HAP-1 (cell line): ENCODE data around the gene STK39.

Experiments used
- DNase-seq, 2 experiments: peaks; one replicate each; pipeline ENCODE4 v3.0.0-alpha.2; 2016 to 2020; ENCODE audit warnings: low spot score in 2 of 2
- H3K27me3 ChIP-seq: fragments of 250-450 bp; sonication (Bioruptor Pico); 2 replicates; pipeline ENCODE4 v1.5.1; 2020; ENCODE audit warnings: low read depth, mild to moderate bottlenecking, moderate library complexity
- H3K36me3 ChIP-seq: fragments of 250-450 bp; sonication (Bioruptor Pico); replicated peaks from 2 replicates; pipeline ENCODE4 v1.5.1; 2020; ENCODE audit warnings: mild to moderate bottlenecking
- H3K4me1 ChIP-seq: fragments of 250-450 bp; sonication (Bioruptor Pico); 2 replicates; pipeline ENCODE4 v1.5.1; 2020; ENCODE audit warnings: mild to moderate bottlenecking
- H3K4me3 ChIP-seq: fragments of 250-450 bp; sonication (Bioruptor Pico); 2 replicates; pipeline ENCODE4 v1.5.1; 2020; ENCODE audit warnings: mild to moderate bottlenecking, moderate library complexity
- H3K9me3 ChIP-seq: fragments of 250-450 bp; sonication (Bioruptor Pico); 2 replicates; pipeline ENCODE4 v1.5.1; 2020; ENCODE audit warnings: mild to moderate bottlenecking, moderate library complexity
- in situ Hi-C: fragments of 300-500 bp; cut with MboI; formaldehyde crosslinking; loops from 3 replicates; pipeline ENCODE4 v1.14.3; 2020; ENCODE audit warnings: low sequenced_read_pairs, inconsistent platforms, mixed read lengths

The STK39 gene

GRCh38 chr2:168233726-168234406 lies 13.5 kb downstream of the STK39 start:
- Histone ChIP-seq H3K4me3 (no peak overlapping the region), H3K27me3 (no peaks in the 10 kb centered on the region), H3K4me1 (no peaks in the 10 kb centered on the region), H3K36me3 (no peaks in the 10 kb centered on the region), H3K9me3 (no peaks in the 10 kb centered on the region)
- in situ Hi-C loops: no loop called here
- DNase-seq: no peak

DNA sequence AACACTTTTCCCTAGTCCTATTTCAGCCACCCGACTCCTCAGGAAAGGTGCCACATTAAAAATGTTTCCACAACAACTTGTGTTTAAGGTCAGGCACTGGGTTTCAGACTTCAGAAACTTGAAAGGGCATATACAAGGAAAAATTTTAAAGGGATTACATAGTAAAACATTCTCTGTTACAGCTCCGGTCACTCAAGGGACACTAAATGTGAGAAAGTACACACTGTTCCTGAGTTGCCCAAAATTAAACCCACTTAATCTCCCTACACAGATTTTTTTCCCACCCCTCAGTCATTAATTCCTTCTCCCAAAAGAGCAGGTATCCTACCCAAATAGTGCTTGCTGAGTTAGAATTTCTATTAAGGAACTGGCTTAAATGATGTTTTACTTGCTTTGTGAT lies 14.2 kb downstream of the STK39 start:
- H3K9me3 ChIP-seq: no peaks in the 10 kb centered on the region
- no peak for DNase-seq
- no peak overlapping the region for H3K4me3 ChIP-seq
- no peaks in the 10 kb centered on the region for H3K27me3 ChIP-seq
- H3K4me1 ChIP-seq: no peaks in the 10 kb centered on the region
- in situ Hi-C loops: no loop called here
- H3K36me3 ChIP-seq: no peaks in the 10 kb centered on the region

- no peak overlapping the region for H3K4me3 ChIP-seq
- DNase-seq: no peak
- H3K27me3 ChIP-seq: no peaks in the 10 kb centered on the region
- H3K9me3 ChIP-seq: no peaks in the 10 kb centered on the region
- H3K36me3 ChIP-seq: no peaks in the 10 kb centered on the region
- in situ Hi-C loops: no loop called here
- H3K4me1 ChIP-seq: no peaks in the 10 kb centered on the region
Measured at GRCh38 chr2:168231609-168232241, 15.7 kb downstream of the STK39 start.

- H3K36me3 ChIP-seq: no peaks in the 10 kb centered on the region
- H3K4me3 ChIP-seq: no peak overlapping the region
- H3K27me3 ChIP-seq: no peaks in the 10 kb centered on the region
- H3K9me3 ChIP-seq: no peaks in the 10 kb centered on the region
- H3K4me1 ChIP-seq: no peaks in the 10 kb centered on the region
- in situ Hi-C loops: no loop called here
- no peak for DNase-seq
Measured at GRCh38 chr2:168230389-168230788, 17.0 kb downstream of the STK39 start.

DNA sequence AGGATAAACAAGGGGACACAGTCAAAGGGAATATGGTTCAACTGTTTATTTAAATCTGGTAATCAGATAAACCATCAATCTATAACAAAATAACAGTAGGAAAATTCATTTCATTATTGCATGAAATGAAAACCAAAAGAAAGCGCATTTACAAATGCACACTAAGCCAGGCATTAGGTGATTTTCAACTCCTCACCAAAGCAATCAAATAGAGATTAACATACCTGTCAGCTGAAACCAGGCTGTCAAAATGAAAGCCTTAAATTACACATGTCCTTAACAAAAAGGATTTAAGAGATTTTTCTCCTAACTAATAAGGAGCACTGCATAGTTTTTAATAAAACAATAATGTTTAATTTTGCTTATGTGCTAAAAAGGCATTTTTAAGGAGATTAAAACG lies 23.0 kb downstream of the STK39 start:
- Histone ChIP-seq H3K4me1 (peaks cover 14% of the 10 kb centered on the region), H3K9me3 (no peaks in the 10 kb centered on the region), H3K4me3 (no peak overlapping the region), H3K27me3 (no peaks in the 10 kb centered on the region), H3K36me3 (no peaks in the 10 kb centered on the region)
- DNase-seq: peak in 1 of 2 experiments; percentile 49
- in situ Hi-C loops: no loop called here

DNA sequence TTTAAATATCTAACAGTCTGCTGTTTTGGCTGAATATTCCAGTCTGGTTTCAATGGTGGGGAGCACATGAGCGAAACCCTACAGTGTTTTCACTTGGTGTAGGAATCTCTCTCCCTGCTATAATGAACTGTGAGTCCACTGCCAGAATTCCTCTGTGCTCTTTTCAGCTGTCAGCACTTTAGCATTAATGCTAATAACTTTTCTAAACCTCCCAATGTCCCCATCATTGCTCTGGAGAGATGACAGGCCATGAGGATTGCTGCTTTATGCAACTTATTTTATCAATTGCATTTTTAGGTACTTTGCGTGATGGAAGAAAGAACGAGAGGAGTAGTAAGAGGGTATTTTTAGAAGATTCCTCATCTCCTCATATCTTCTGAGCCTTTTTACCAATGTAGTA lies 25.3 kb downstream of the STK39 start:
- Histone ChIP-seq H3K27me3 (no peaks in the 10 kb centered on the region), H3K36me3 (no peaks in the 10 kb centered on the region), H3K4me1 (peaks cover 14% of the 10 kb centered on the region), H3K4me3 (no peak overlapping the region), H3K9me3 (no peaks in the 10 kb centered on the region)
- DNase-seq: no peak
- in situ Hi-C loops: no loop called here

- DNase-seq: no peak
- no peaks in the 10 kb centered on the region for H3K9me3 ChIP-seq
- no peaks in the 10 kb centered on the region for H3K27me3 ChIP-seq
- in situ Hi-C loops: no loop called here
- no peaks in the 10 kb centered on the region for H3K36me3 ChIP-seq
- peaks cover 14% of the 10 kb centered on the region for H3K4me1 ChIP-seq
- H3K4me3 ChIP-seq: no peak overlapping the region
Measured at GRCh38 chr2:168220965-168221819, 26.2 kb downstream of the STK39 start.

GRCh38 chr2:168217920-168218319 lies 29.5 kb downstream of the STK39 start:
- Histone ChIP-seq H3K4me1 (no peaks in the 10 kb centered on the region), H3K4me3 (no peak overlapping the region), H3K27me3 (no peaks in the 10 kb centered on the region), H3K9me3 (no peaks in the 10 kb centered on the region), H3K36me3 (no peaks in the 10 kb centered on the region)
- DNase-seq: no peak
- in situ Hi-C loops: no loop called here

DNA sequence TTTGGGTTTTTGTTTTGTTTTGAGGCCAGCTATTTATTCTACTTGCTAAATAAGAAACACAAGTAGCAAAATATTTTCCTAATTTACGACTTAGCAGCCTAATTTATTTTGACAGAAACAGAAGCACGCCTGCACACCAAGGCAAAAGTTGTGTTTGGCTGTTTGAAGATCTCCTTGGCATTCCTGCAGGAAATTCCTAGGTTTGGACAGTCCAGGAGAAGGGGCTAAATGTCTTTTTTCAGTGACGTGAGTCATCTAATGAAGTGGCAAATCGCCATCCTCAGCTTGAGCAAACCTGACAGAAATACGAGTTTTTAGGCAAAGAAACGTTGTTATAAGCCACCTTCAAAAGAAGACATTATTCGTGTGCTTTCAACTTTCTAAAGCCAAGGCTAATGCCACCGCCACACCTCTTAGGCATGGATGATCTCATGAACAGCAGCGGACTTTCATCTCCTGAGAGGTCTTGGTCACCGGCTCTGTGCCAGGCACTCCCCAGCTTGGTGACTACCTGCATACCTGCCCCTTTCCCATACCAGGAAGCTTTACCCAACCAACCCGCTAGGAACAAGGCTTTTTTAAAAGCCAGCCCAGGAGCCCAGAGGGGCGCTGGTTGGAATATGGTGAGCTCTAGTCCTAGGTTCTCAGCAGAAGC lies 30.9 kb downstream of the STK39 start:
- no peak for DNase-seq
- H3K4me3 ChIP-seq: no peak overlapping the region
- no peaks in the 10 kb centered on the region for H3K27me3 ChIP-seq
- in situ Hi-C loops: no loop called here
- no peaks in the 10 kb centered on the region for H3K9me3 ChIP-seq
- no peaks in the 10 kb centered on the region for H3K4me1 ChIP-seq
- H3K36me3 ChIP-seq: no peaks in the 10 kb centered on the region

DNA sequence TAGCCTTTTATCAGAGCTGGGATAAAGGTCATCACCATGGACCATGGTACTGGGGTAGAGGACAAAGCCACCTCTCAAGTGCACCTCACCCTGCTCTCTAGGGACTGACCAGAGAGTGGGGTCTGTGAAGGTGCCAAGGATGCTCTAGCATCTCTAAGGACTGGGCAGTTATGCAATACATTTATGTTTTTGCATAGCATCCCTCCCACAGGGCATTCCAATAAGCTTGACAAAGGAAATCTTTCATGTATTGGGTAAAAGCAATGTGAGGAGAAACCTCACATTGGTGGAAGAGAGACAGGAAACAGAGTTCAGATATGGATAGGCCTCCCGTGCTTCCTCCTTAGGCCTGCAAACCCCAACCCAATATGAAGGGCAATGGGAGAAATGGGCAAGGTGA lies 31.6 kb downstream of the STK39 start:
- Histone ChIP-seq H3K27me3 (no peaks in the 10 kb centered on the region), H3K4me3 (no peak overlapping the region), H3K36me3 (no peaks in the 10 kb centered on the region), H3K4me1 (peaks cover 5% of the 10 kb centered on the region), H3K9me3 (no peaks in the 10 kb centered on the region)
- in situ Hi-C loops: no loop called here
- no peak for DNase-seq

DNA sequence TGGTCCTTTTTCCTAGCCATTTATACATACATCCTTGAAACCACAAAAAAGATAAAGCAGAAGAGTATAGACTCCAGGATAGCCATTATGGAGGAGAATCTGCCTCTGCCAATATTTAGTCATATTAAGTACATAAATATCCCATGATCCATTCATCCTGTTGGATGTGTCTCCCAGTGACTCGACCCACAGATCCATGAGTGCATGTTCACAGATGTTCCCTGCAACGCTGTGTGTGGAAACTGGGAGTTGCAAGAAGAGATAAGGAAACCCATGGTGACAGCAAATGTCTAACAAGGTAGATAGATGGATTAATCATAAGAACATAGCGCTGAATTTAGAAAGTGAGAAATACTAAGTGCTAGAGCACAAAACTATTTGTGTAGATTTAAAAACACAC lies 34.5 kb downstream of the STK39 start:
- H3K9me3 ChIP-seq: no peaks in the 10 kb centered on the region
- no peaks in the 10 kb centered on the region for H3K36me3 ChIP-seq
- no peaks in the 10 kb centered on the region for H3K27me3 ChIP-seq
- in situ Hi-C loops: no loop called here
- no peak for DNase-seq
- no peak overlapping the region for H3K4me3 ChIP-seq
- peaks cover 9% of the 10 kb centered on the region for H3K4me1 ChIP-seq

GRCh38 chr2:168212167-168212566 lies 35.2 kb downstream of the STK39 start:
- no peak for DNase-seq
- Histone ChIP-seq H3K36me3 (no peaks in the 10 kb centered on the region), H3K9me3 (no peaks in the 10 kb centered on the region), H3K4me3 (no peak overlapping the region), H3K27me3 (no peaks in the 10 kb centered on the region), H3K4me1 (peaks cover 9% of the 10 kb centered on the region)
- in situ Hi-C loops: no loop called here

- Histone ChIP-seq H3K36me3 (no peaks in the 10 kb centered on the region), H3K4me3 (no peak overlapping the region), H3K9me3 (no peaks in the 10 kb centered on the region), H3K4me1 (peaks cover 9% of the 10 kb centered on the region), H3K27me3 (no peaks in the 10 kb centered on the region)
- DNase-seq: no peak
- in situ Hi-C loops: no loop called here
Measured at GRCh38 chr2:168211664-168212163, 35.7 kb downstream of the STK39 start.
